Vagina (tissue), 2 donors: ENCODE results near the gene SNTA1.

Experiments
- POLR2A ChIP-seq, 2 donors: fragments of 450-650 bp; IDR thresholded peaks; one replicate each; pipeline ENCODE4 v1.6.1; 2017; ENCODE audit warnings: antibody characterized with exemption in 2 of 2, mild to moderate bottlenecking in 2 of 2, moderate library complexity in 2 of 2
- POLR2AphosphoS5 ChIP-seq, 2 donors: sonication (generic); formaldehyde crosslinking; IDR thresholded peaks; one replicate each; pipeline ENCODE4 v1.9.0; 2017; ENCODE audit warnings: antibody characterized with exemption in 2 of 2, mild to moderate bottlenecking in 2 of 2, low read depth in 1 of 2; ENCODE audit not compliant: insufficient read depth in 1 of 2
- TF ChIP-seq, protein P1 (sequence below), 3 experiments: fragments of 450-650 bp in 2 of 3; fragments of 200-600 bp in 1 of 3; sonication (generic) in 1 of 3; IDR thresholded peaks; one replicate each; pipeline ENCODE4 v1.5.1; 2017 to 2019; ENCODE audit warnings: antibody characterized with exemption in 3 of 3, mild to moderate bottlenecking in 2 of 3, moderate library complexity in 2 of 3

DNA sequence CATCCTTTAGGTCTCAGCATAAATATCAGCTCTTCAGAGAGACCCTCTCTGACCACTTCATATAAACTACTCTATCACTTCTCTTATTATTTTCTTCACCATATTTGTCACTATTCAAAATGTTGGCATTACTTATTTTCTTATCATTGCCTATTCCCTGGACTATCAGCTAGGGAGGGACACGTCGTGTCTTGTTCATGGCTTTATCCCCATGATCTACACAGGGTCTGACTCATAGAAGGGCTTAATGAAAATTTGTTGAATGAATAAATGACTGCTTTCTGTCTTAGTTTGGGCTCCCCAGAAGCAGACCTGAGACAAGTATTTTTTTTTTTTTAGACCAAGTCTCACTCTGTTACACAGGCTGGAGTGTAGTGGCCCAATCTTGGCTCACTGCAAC, 39.3 kb downstream of the SNTA1 start:
- TF ChIP-seq, protein P1, sequence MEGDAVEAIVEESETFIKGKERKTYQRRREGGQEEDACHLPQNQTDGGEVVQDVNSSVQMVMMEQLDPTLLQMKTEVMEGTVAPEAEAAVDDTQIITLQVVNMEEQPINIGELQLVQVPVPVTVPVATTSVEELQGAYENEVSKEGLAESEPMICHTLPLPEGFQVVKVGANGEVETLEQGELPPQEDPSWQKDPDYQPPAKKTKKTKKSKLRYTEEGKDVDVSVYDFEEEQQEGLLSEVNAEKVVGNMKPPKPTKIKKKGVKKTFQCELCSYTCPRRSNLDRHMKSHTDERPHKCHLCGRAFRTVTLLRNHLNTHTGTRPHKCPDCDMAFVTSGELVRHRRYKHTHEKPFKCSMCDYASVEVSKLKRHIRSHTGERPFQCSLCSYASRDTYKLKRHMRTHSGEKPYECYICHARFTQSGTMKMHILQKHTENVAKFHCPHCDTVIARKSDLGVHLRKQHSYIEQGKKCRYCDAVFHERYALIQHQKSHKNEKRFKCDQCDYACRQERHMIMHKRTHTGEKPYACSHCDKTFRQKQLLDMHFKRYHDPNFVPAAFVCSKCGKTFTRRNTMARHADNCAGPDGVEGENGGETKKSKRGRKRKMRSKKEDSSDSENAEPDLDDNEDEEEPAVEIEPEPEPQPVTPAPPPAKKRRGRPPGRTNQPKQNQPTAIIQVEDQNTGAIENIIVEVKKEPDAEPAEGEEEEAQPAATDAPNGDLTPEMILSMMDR (IDR thresholded peaks at IDR 0.05): no peak
- TF ChIP-seq POLR2A (IDR thresholded peaks at IDR 0.05): no peak
- TF ChIP-seq POLR2AphosphoS5 (IDR thresholded peaks at IDR 0.05; ENCODE audit: insufficient read depth in 1 of 2, low read depth in 1 of 2): no peak
